Measurements from ENCODE around the gene NHERF2.

- peak in 1 of 6 experiments; percentile 17 for TF ChIP-seq CTCF (IDR thresholded peaks at IDR 0.05)
- TF ChIP-seq POLR2A (IDR thresholded peaks at IDR 0.05) = no peak
Measured at GRCh38 chr16:2056077-2056476, 29.4 kb downstream of the NHERF2 start.
